ENCODE results near the gene TSPAN1.

Gene TSPAN1

GRCh38 chr1:46174448-46175231 lies at the start of gene TSPAN1:
TSPAN1 (plus strand) TSS chr1:46175087; CDS start chr1:46181108, 6,021 bp downstream.
- Histone ChIP-seq H3K36me3 (ENCODE audit: control insufficient read depth in 2 of 2, insufficient read depth in 2 of 2, low read length in 2 of 2) (no peaks in the 10 kb centered on the region), H3K9ac (ENCODE audit: low read depth in 1 of 2, low read length in 2 of 2) (no peak within 1 kb of the TSS), H3K9me3 (ENCODE audit: control insufficient read depth in 2 of 2, low read length in 2 of 2) (no peaks in the 10 kb centered on the region), H3K4me3 (ENCODE audit: low read length in 2 of 2) (no peak within 1 kb of the TSS), H3K4me1 (ENCODE audit: control insufficient read depth in 2 of 2, insufficient read depth in 2 of 2, low read length in 2 of 2) (peaks cover 14 to 20% of the 10 kb centered on the region in 2 donors), H3K27ac (ENCODE audit: low read depth in 2 of 2, low read length in 2 of 2) (no peak within 1 kb of the TSS), H3K27me3 (ENCODE audit: control insufficient read depth in 2 of 2, insufficient read depth in 2 of 2, low read length in 2 of 2) (no peaks in the 10 kb centered on the region)

GRCh38 chr1:46128344-46128743 lies 46.5 kb upstream of the TSPAN1 start:
- Histone ChIP-seq H3K9ac (ENCODE audit: low read depth in 1 of 2, low read length in 2 of 2) (no peak overlapping the region), H3K27ac (ENCODE audit: low read depth in 2 of 2, low read length in 2 of 2) (no peak overlapping the region), H3K9me3 (ENCODE audit: control insufficient read depth in 2 of 2, low read length in 2 of 2) (no peaks in the 10 kb centered on the region), H3K4me3 (ENCODE audit: low read length in 2 of 2) (no peak overlapping the region), H3K4me1 (ENCODE audit: control insufficient read depth in 2 of 2, insufficient read depth in 2 of 2, low read length in 2 of 2) (peaks cover 4 to 11% of the 10 kb centered on the region in 2 donors), H3K27me3 (ENCODE audit: control insufficient read depth in 2 of 2, insufficient read depth in 2 of 2, low read length in 2 of 2) (peaks cover 8 to 16% of the 10 kb centered on the region in 2 donors), H3K36me3 (ENCODE audit: control insufficient read depth in 2 of 2, insufficient read depth in 2 of 2, low read length in 2 of 2) (no peaks in the 10 kb centered on the region)

- no peak overlapping the region for H3K27ac ChIP-seq (ENCODE audit: low read depth in 2 of 2, low read length in 2 of 2)
- no peaks in the 10 kb centered on the region for H3K36me3 ChIP-seq (ENCODE audit: control insufficient read depth in 2 of 2, insufficient read depth in 2 of 2, low read length in 2 of 2)
- H3K4me3 ChIP-seq (ENCODE audit: low read length in 2 of 2): peak overlapping the region in 1 of 2 donors; percentile 80
Observed at GRCh38 chr1:46130121-46130520, 44.8 kb upstream of the TSPAN1 start.

GRCh38 chr1:46130606-46131005 lies 44.3 kb upstream of the TSPAN1 start:
- no peaks in the 10 kb centered on the region for H3K9me3 ChIP-seq (ENCODE audit: control insufficient read depth in 2 of 2, low read length in 2 of 2)
- H3K36me3 ChIP-seq (ENCODE audit: control insufficient read depth in 2 of 2, insufficient read depth in 2 of 2, low read length in 2 of 2): no peaks in the 10 kb centered on the region
- no peak overlapping the region for H3K27ac ChIP-seq (ENCODE audit: low read depth in 2 of 2, low read length in 2 of 2)
- peak overlapping the region; percentile 37 to 80 for H3K4me3 ChIP-seq (ENCODE audit: low read length in 2 of 2)
- peaks cover 6 to 16% of the 10 kb centered on the region in 2 donors for H3K4me1 ChIP-seq (ENCODE audit: control insufficient read depth in 2 of 2, insufficient read depth in 2 of 2, low read length in 2 of 2)
- H3K9ac ChIP-seq (ENCODE audit: low read depth in 1 of 2, low read length in 2 of 2): peak overlapping the region in 1 of 2 donors; percentile 17
- H3K27me3 ChIP-seq (ENCODE audit: control insufficient read depth in 2 of 2, insufficient read depth in 2 of 2, low read length in 2 of 2): peaks cover 8 to 16% of the 10 kb centered on the region in 2 donors

More at GRCh38 chr1:46130121-46130520, 44.8 kb upstream of the TSPAN1 start:
- Histone ChIP-seq H3K27me3 (ENCODE audit: control insufficient read depth in 2 of 2, insufficient read depth in 2 of 2, low read length in 2 of 2) (peaks cover 8 to 16% of the 10 kb centered on the region in 2 donors), H3K4me1 (ENCODE audit: control insufficient read depth in 2 of 2, insufficient read depth in 2 of 2, low read length in 2 of 2) (peaks cover 5 to 16% of the 10 kb centered on the region in 2 donors), H3K9me3 (ENCODE audit: control insufficient read depth in 2 of 2, low read length in 2 of 2) (no peaks in the 10 kb centered on the region), H3K9ac (ENCODE audit: low read depth in 1 of 2, low read length in 2 of 2) (peak overlapping the region in 1 of 2 donors; percentile 17)

- peak overlapping the region; percentile 37 to 80 for H3K4me3 ChIP-seq (ENCODE audit: low read length in 2 of 2)
- H3K9ac ChIP-seq (ENCODE audit: low read depth in 1 of 2, low read length in 2 of 2): no peak overlapping the region
- H3K4me1 ChIP-seq (ENCODE audit: control insufficient read depth in 2 of 2, insufficient read depth in 2 of 2, low read length in 2 of 2): peaks cover 6 to 16% of the 10 kb centered on the region in 2 donors
- H3K9me3 ChIP-seq (ENCODE audit: control insufficient read depth in 2 of 2, low read length in 2 of 2): no peaks in the 10 kb centered on the region
- H3K36me3 ChIP-seq (ENCODE audit: control insufficient read depth in 2 of 2, insufficient read depth in 2 of 2, low read length in 2 of 2): no peaks in the 10 kb centered on the region
- no peak overlapping the region for H3K27ac ChIP-seq (ENCODE audit: low read depth in 2 of 2, low read length in 2 of 2)
- H3K27me3 ChIP-seq (ENCODE audit: control insufficient read depth in 2 of 2, insufficient read depth in 2 of 2, low read length in 2 of 2): peaks cover 8 to 16% of the 10 kb centered on the region in 2 donors
Observed at GRCh38 chr1:46131093-46131492, 43.8 kb upstream of the TSPAN1 start.

- peaks cover 6 to 16% of the 10 kb centered on the region in 2 donors for H3K4me1 ChIP-seq (ENCODE audit: control insufficient read depth in 2 of 2, insufficient read depth in 2 of 2, low read length in 2 of 2)
- H3K9ac ChIP-seq (ENCODE audit: low read depth in 1 of 2, low read length in 2 of 2): peak overlapping the region; percentile 74 to 81
- H3K36me3 ChIP-seq (ENCODE audit: control insufficient read depth in 2 of 2, insufficient read depth in 2 of 2, low read length in 2 of 2): no peaks in the 10 kb centered on the region
- peak overlapping the region; percentile 80 to 85 for H3K4me3 ChIP-seq (ENCODE audit: low read length in 2 of 2)
- peak overlapping the region; percentile 93 to 97 for H3K27ac ChIP-seq (ENCODE audit: low read depth in 2 of 2, low read length in 2 of 2)
- peaks cover 8 to 16% of the 10 kb centered on the region in 2 donors for H3K27me3 ChIP-seq (ENCODE audit: control insufficient read depth in 2 of 2, insufficient read depth in 2 of 2, low read length in 2 of 2)
- no peaks in the 10 kb centered on the region for H3K9me3 ChIP-seq (ENCODE audit: control insufficient read depth in 2 of 2, low read length in 2 of 2)
Observed at GRCh38 chr1:46131712-46132528, 43.0 kb upstream of the TSPAN1 start.

GRCh38 chr1:46132529-46133180 lies 42.2 kb upstream of the TSPAN1 start, which contains the start of gene PIK3R3:
PIK3R3 (minus strand) TSS chr1:46132629; CDS start chr1:46131952, 677 bp downstream.
- Histone ChIP-seq H3K27me3 (ENCODE audit: control insufficient read depth in 2 of 2, insufficient read depth in 2 of 2, low read length in 2 of 2) (peaks cover 8 to 16% of the 10 kb centered on the region in 2 donors), H3K4me3 (ENCODE audit: low read length in 2 of 2) (peak within 1 kb of the TSS; percentile 80 to 85), H3K4me1 (ENCODE audit: control insufficient read depth in 2 of 2, insufficient read depth in 2 of 2, low read length in 2 of 2) (peaks cover 6 to 16% of the 10 kb centered on the region in 2 donors), H3K36me3 (ENCODE audit: control insufficient read depth in 2 of 2, insufficient read depth in 2 of 2, low read length in 2 of 2) (no peaks in the 10 kb centered on the region), H3K9me3 (ENCODE audit: control insufficient read depth in 2 of 2, low read length in 2 of 2) (no peaks in the 10 kb centered on the region), H3K27ac (ENCODE audit: low read depth in 2 of 2, low read length in 2 of 2) (peak within 1 kb of the TSS; percentile 93 to 97), H3K9ac (ENCODE audit: low read depth in 1 of 2, low read length in 2 of 2) (peak within 1 kb of the TSS; percentile 74 to 81)

GRCh38 chr1:46133181-46133658 lies 41.7 kb upstream of the TSPAN1 start:
- Histone ChIP-seq H3K4me1 (ENCODE audit: control insufficient read depth in 2 of 2, insufficient read depth in 2 of 2, low read length in 2 of 2) (peaks cover 6 to 16% of the 10 kb centered on the region in 2 donors), H3K9ac (ENCODE audit: low read depth in 1 of 2, low read length in 2 of 2) (peak overlapping the region; percentile 65 to 81), H3K4me3 (ENCODE audit: low read length in 2 of 2) (peak overlapping the region; percentile 80 to 85), H3K27me3 (ENCODE audit: control insufficient read depth in 2 of 2, insufficient read depth in 2 of 2, low read length in 2 of 2) (peaks cover 8 to 16% of the 10 kb centered on the region in 2 donors), H3K27ac (ENCODE audit: low read depth in 2 of 2, low read length in 2 of 2) (peak overlapping the region; percentile 81), H3K36me3 (ENCODE audit: control insufficient read depth in 2 of 2, insufficient read depth in 2 of 2, low read length in 2 of 2) (no peaks in the 10 kb centered on the region), H3K9me3 (ENCODE audit: control insufficient read depth in 2 of 2, low read length in 2 of 2) (no peaks in the 10 kb centered on the region)

- Histone ChIP-seq H3K4me1 (ENCODE audit: control insufficient read depth in 2 of 2, insufficient read depth in 2 of 2, low read length in 2 of 2) (peaks cover 6 to 16% of the 10 kb centered on the region in 2 donors), H3K27me3 (ENCODE audit: control insufficient read depth in 2 of 2, insufficient read depth in 2 of 2, low read length in 2 of 2) (peaks cover 8 to 16% of the 10 kb centered on the region in 2 donors), H3K4me3 (ENCODE audit: low read length in 2 of 2) (peak overlapping the region; percentile 80 to 85), H3K36me3 (ENCODE audit: control insufficient read depth in 2 of 2, insufficient read depth in 2 of 2, low read length in 2 of 2) (no peaks in the 10 kb centered on the region), H3K27ac (ENCODE audit: low read depth in 2 of 2, low read length in 2 of 2) (peak overlapping the region in 1 of 2 donors; percentile 81), H3K9me3 (ENCODE audit: control insufficient read depth in 2 of 2, low read length in 2 of 2) (no peaks in the 10 kb centered on the region), H3K9ac (ENCODE audit: low read depth in 1 of 2, low read length in 2 of 2) (peak overlapping the region in 1 of 2 donors; percentile 65)
Observed at GRCh38 chr1:46133781-46134350, 41.0 kb upstream of the TSPAN1 start.

Data from mucosa of rectum (tissue), 2 donors.